Adrenal gland (tissue), 12 donors: ENCODE measurements around the gene NSMF. TPM values are rescaled to one million over a fixed set of nuclear protein-coding genes. Genes with fewer than 3 reads are reported as not detected.
"Not testable (repeated sequence)": the region's sequence is repeated elsewhere in the genome, so short reads cannot be mapped to it uniquely, and the experiment has no call there.

ENCODE experiments used
- DNase-seq, 7 donors: peaks; one replicate each; pipeline ENCODE4 v3.0.0-alpha.2; 2019 to 2020
- H3K27ac ChIP-seq, 5 donors: fragments of 200-600 bp; sonication (generic) in 4 of 5; 1 replicate in 3 of 5; 2 replicates in 2 of 5; pipeline versions ENCODE4 v1.5.1 to v1.8.0; 2016 to 2020; ENCODE audit warnings: mild to moderate bottlenecking in 1 of 5
- H3K27me3 ChIP-seq: fragments of 200-600 bp; 2 replicates; pipeline ENCODE4 v1.8.0; 2021
- H3K36me3 ChIP-seq, 2 donors: fragments of 200-600 bp; replicated peaks in 1 of 2; 1 replicate in 1 of 2; 2 replicates in 1 of 2; pipeline versions ENCODE4 v1.5.1 to v1.8.0; 2018 to 2022
- H3K4me1 ChIP-seq, 2 donors: fragments of 200-600 bp; replicated peaks in 1 of 2; 1 replicate in 1 of 2; 2 replicates in 1 of 2; pipeline versions ENCODE4 v1.5.1 to v1.8.0; 2018 to 2021
- H3K4me3 ChIP-seq, 4 donors: fragments of 200-600 bp; sonication (generic) in 3 of 4; one replicate each; pipeline ENCODE4 v1.5.1; 2016 to 2018
- H3K9me3 ChIP-seq, 3 donors: fragments of 200-600 bp; sonication (generic) in 1 of 3; replicated peaks in 1 of 3; 1 replicate in 2 of 3; 2 replicates in 1 of 3; pipeline versions ENCODE4 v1.5.1 to v1.8.0; 2016 to 2021
- POLR2A ChIP-seq, 2 donors: fragments of 450-650 bp; IDR thresholded peaks; one replicate each; pipeline ENCODE4 v1.6.1; 2017; ENCODE audit warnings: antibody characterized with exemption in 2 of 2, mild to moderate bottlenecking in 2 of 2, moderate library complexity in 1 of 2
- whole genome bisulfite sequencing, 4 donors: extraction: QIAGEN DNeasy Blood & Tissue Kit in 2 of 4; methylation state at CpG; one replicate each; pipeline versions ENCODE4 v1.1.5 to v1.1.7; 2013 to 2017; 5-methylcytosine and 5-hydroxymethylcytosine counted together
- intact Hi-C, 2 donors: fragments of 100-400 bp; cut with DNase I; formaldehyde crosslinking; loops; one replicate each; pipeline versions ENCODE4 v1.14.1 to v1.15.0; 2022 to 2023
- polyA plus RNA-seq, 3 donors: library from polyadenylated mRNA; stranded (reverse); fragments of 200-250 nt in 2 of 3; fragments of 350-450 nt in 1 of 3; fragmentation: Illumina TruSeq in 1 of 3; extraction: RNeasy Lipid Tissue Mini Kit (QIAGEN cat#74804) in 1 of 3; gene quantifications; one replicate each; pipeline ENCODE4 v1.2.3, GENCODE V29; 2013 to 2014
- total RNA-seq, 9 donors: library from RNA; depleted of rRNA in 4 of 9; stranded (reverse); fragments of >200 nt in 4 of 9; fragments of 120-200 nt in 1 of 9; fragmentation: NEBNext Ultra II Directional in 1 of 9; extraction: Animal tissue kit (Norgen Biotek cat#: 25700) in 1 of 9; gene quantifications; one replicate each; pipeline versions ENCODE4 v1.1.0 to v1.2.4, GENCODE V29; 2013 to 2023
- TF ChIP-seq, protein P1 (sequence below), 6 experiments: fragments of 450-650 bp in 4 of 6; fragments of 200-600 bp in 2 of 6; sonication (generic) in 1 of 6; IDR thresholded peaks; 1 replicate in 5 of 6; 2 replicates in 1 of 6; pipeline versions ENCODE4 v1.5.1 to v1.8.0; 2016 to 2021; ENCODE audit warnings: antibody characterized with exemption in 6 of 6, mild to moderate bottlenecking in 2 of 6, moderate library complexity in 1 of 6
- donor health status: healthy with polysubstance abuse.
- donor health status: Bipolar disorder and iron deficiency.
- donor health status: DM: yes; HTN: yes; CAD: no.
- donor health status: DM: no; HTN: no; CAD: no.
- donor health status: DM: no; HTN: no; CAD: no.
- donor health status: DM: yes; HTN: yes; CAD: no.

The NSMF gene
- total and polyA plus RNA-seq, 12 donors: 8.7 to 118 (median 25.9) TPM

GRCh38 chr9:137475666-137476065, 16.5 kb upstream of the NSMF start:
- WGBS, 4 donors: 85 to 88% (median 85%) methylated on average over 3 of the region's 3 CpGs
- TF ChIP-seq, protein P1, sequence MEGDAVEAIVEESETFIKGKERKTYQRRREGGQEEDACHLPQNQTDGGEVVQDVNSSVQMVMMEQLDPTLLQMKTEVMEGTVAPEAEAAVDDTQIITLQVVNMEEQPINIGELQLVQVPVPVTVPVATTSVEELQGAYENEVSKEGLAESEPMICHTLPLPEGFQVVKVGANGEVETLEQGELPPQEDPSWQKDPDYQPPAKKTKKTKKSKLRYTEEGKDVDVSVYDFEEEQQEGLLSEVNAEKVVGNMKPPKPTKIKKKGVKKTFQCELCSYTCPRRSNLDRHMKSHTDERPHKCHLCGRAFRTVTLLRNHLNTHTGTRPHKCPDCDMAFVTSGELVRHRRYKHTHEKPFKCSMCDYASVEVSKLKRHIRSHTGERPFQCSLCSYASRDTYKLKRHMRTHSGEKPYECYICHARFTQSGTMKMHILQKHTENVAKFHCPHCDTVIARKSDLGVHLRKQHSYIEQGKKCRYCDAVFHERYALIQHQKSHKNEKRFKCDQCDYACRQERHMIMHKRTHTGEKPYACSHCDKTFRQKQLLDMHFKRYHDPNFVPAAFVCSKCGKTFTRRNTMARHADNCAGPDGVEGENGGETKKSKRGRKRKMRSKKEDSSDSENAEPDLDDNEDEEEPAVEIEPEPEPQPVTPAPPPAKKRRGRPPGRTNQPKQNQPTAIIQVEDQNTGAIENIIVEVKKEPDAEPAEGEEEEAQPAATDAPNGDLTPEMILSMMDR (IDR thresholded peaks at IDR 0.05): no peak
- no peak for TF ChIP-seq POLR2A (IDR thresholded peaks at IDR 0.05)
- Histone ChIP-seq H3K27ac (no peak overlapping the region), H3K4me1 (no peaks in the 10 kb centered on the region), H3K36me3 (no peaks in the 10 kb centered on the region), H3K4me3 (no peak overlapping the region), H3K27me3 (no peaks in the 10 kb centered on the region), H3K9me3 (peaks cover 0 to 5% (median 0%) of the 10 kb centered on the region in 3 donors)
- intact Hi-C loops: no loop called here
- no peak for DNase-seq

DNA sequence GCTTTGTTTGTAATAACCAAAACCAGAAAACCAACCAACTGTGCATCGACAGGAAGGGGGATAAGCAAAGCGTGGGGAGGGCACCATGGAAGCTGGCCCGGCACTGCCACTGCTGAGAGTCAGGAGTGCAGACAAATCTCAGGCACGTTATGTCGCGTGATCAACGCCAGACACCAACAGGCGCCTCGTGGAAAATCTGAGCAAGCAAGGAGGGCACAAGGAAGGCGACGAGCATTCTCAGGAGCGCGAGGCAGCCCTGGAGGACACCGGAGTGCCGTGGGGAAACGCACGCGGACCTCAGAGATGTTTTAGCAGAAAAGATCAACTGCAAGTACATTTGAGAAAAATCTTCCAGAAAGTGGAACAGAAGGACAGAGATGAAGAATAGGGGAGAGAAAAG, 15.1 kb upstream of the NSMF start:
- H3K4me3 ChIP-seq: no peak overlapping the region
- H3K27ac ChIP-seq: no peak overlapping the region
- no peak for DNase-seq
- H3K9me3 ChIP-seq: peaks cover 0 to 5% (median 0%) of the 10 kb centered on the region in 3 donors
- H3K27me3 ChIP-seq: no peaks in the 10 kb centered on the region
- intact Hi-C loops: no loop called here
- no peaks in the 10 kb centered on the region for H3K4me1 ChIP-seq
- no peak for TF ChIP-seq POLR2A (IDR thresholded peaks at IDR 0.05)
- 95 to 97% (median 96%) methylated on average over 18 of the region's 18 CpGs for WGBS, 4 donors
- no peaks in the 10 kb centered on the region for H3K36me3 ChIP-seq

GRCh38 chr9:137470785-137471184, 11.7 kb upstream of the NSMF start:
- intact Hi-C loops: no loop called here
- peaks cover 0 to 3% of the 10 kb centered on the region in 2 donors for H3K4me1 ChIP-seq
- H3K9me3 ChIP-seq: peaks cover 0 to 4% (median 0%) of the 10 kb centered on the region in 3 donors
- 70 to 81% (median 77%) methylated on average over 7 of the region's 7 CpGs for WGBS, 4 donors
- H3K36me3 ChIP-seq: no peaks in the 10 kb centered on the region
- H3K4me3 ChIP-seq: no peak overlapping the region
- no peak for DNase-seq
- no peak overlapping the region for H3K27ac ChIP-seq
- TF ChIP-seq, protein P1 (IDR thresholded peaks at IDR 0.05): no peak
- no peak for TF ChIP-seq POLR2A (IDR thresholded peaks at IDR 0.05)
- H3K27me3 ChIP-seq: no peaks in the 10 kb centered on the region

- H3K4me3 ChIP-seq: no peak overlapping the region
- intact Hi-C loops: no loop called here
Measured at GRCh38 chr9:137467896-137468295, 8.8 kb upstream of the NSMF start.

DNA sequence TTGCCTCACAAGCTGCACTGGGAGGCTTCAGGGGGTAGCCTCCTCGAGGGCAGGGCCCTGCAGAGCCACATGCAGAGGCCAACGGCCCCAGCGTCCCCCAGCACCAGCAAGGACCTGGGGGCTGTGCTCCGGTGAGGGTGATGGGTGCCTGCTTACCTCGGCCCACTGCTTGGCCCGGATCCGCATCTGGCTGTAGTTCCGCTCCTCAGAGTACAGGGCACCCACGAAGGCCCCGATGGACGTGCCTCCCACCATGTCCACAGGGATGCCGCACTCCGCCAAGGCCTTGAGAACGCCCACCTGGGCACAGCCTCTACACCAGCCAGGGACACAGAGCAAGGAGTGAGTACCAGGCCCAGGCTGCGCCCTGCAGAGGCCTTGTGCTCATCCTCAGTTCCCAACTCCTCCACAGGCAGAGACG, 8.0 kb upstream of the NSMF start:
- Histone ChIP-seq H3K4me3 (no peak overlapping the region), H3K27ac (no peak overlapping the region), H3K36me3 (no peaks in the 10 kb centered on the region), H3K9me3 (no peaks in the 10 kb centered on the region), H3K27me3 (no peaks in the 10 kb centered on the region), H3K4me1 (peaks cover 0 to 11% of the 10 kb centered on the region in 2 donors)
- WGBS, 4 donors: 60 to 95% (median 94%) methylated on average over 1 to 16 of the region's 16 CpGs
- intact Hi-C loops: no loop called here
- TF ChIP-seq POLR2A (IDR thresholded peaks at IDR 0.05): no peak
- TF ChIP-seq, protein P1 (IDR thresholded peaks at IDR 0.05): no peak
- no peak for DNase-seq

More at GRCh38 chr9:137467896-137468295, 8.8 kb upstream of the NSMF start:
- WGBS, 4 donors: 96 to 99% (median 98%) methylated on average over 4 to 7 of the region's 7 CpGs
- Histone ChIP-seq H3K36me3 (no peaks in the 10 kb centered on the region), H3K9me3 (no peaks in the 10 kb centered on the region), H3K27ac (no peak overlapping the region), H3K27me3 (no peaks in the 10 kb centered on the region), H3K4me1 (peaks cover 0 to 11% of the 10 kb centered on the region in 2 donors)
- TF ChIP-seq POLR2A (IDR thresholded peaks at IDR 0.05): no peak
- TF ChIP-seq, protein P1 (IDR thresholded peaks at IDR 0.05): no peak
- DNase-seq: peak in 1 of 7 donors; percentile 14

- intact Hi-C loops: not testable (repeated sequence)
- 85 to 93% (median 90%) methylated on average over 35 of the region's 35 CpGs for WGBS, 4 donors
Measured at GRCh38 chr9:137466389-137467085, 7.4 kb upstream of the NSMF start.

More at GRCh38 chr9:137466389-137467085, 7.4 kb upstream of the NSMF start:
- DNase-seq: peak in 1 of 7 donors; percentile 12
- H3K9me3 ChIP-seq, H3K27me3 ChIP-seq, H3K36me3 ChIP-seq, H3K4me3 ChIP-seq: not testable (repeated sequence)
- peak overlapping the region in 1 of 5 donors; percentile 92 for H3K27ac ChIP-seq
- H3K4me1 ChIP-seq: peaks cover 0 to 11% of the 10 kb centered on the region in 2 donors
